HepG2 (cell line): Measurements from ENCODE around the gene ENTPD1. TPM values are rescaled to one million over a fixed set of nuclear protein-coding genes. Genes with fewer than 3 reads are reported as not detected.

Experiments used
- EZH2 ChIP-seq: conservative IDR thresholded peaks from 2 replicates; pipeline ENCODE4 v1.6.1; 2012; ENCODE audit warnings: mild to moderate bottlenecking, low read depth, low read length, moderate library complexity
- GFI1 ChIP-seq: sonication (generic); formaldehyde crosslinking; IDR thresholded peaks from 2 replicates; pipeline ENCODE4 v1.5.0; 2020; ENCODE audit warnings: missing genetic modification reagents, mild to moderate bottlenecking, borderline replicate concordance
- RBFOX2 ChIP-seq: fragments of 200-400 bp; formaldehyde crosslinking; IDR thresholded peaks from 2 replicates; pipeline ENCODE4 v1.6.1; 2017; ENCODE audit warnings: low read depth, mild to moderate bottlenecking, low read length
- SMAD3 ChIP-seq: sonication (generic); formaldehyde crosslinking; IDR thresholded peaks from 2 replicates; pipeline ENCODE4 v1.4.0; 2020; ENCODE audit warnings: missing genetic modification reagents
- SP4 ChIP-seq: sonication (generic); formaldehyde crosslinking; IDR thresholded peaks from 2 replicates; pipeline ENCODE4 v1.8.1; 2023; ENCODE audit warnings: mild to moderate bottlenecking, missing genetic modification reagents
- ZNF572 ChIP-seq: sonication (generic); formaldehyde crosslinking; IDR thresholded peaks from 2 replicates; pipeline ENCODE4 v1.5.1; 2020; ENCODE audit warnings: mild to moderate bottlenecking, missing genetic modification reagents
- ZNF615 ChIP-seq: sonication (generic); formaldehyde crosslinking; IDR thresholded peaks from 2 replicates; pipeline ENCODE4 v1.5.0; 2020; ENCODE audit warnings: mild to moderate bottlenecking, missing genetic modification reagents, borderline replicate concordance
- ZNF720 ChIP-seq: sonication (generic); formaldehyde crosslinking; IDR thresholded peaks from 2 replicates; pipeline ENCODE4 v1.4.0; 2020; ENCODE audit warnings: missing genetic modification reagents
- polyA plus RNA-seq, 8 experiments: library from polyadenylated mRNA; depleted of rRNA in 3 of 8; stranded (reverse) in 7 of 8; unstranded in 1 of 8; fragments of >200 nt; fragmentation: Illumina TruSeq in 4 of 8; extraction: Trizol in 4 of 8; gene quantifications; 2 replicates each; pipeline versions ENCODE4 v1.2.1 to v1.2.3, GENCODE V29; 2011 to 2016; ENCODE audit warnings: low read depth in 4 of 8, missing spikeins in 1 of 8, mixed read lengths in 1 of 8; ENCODE audit not compliant: insufficient read depth in 1 of 8
- total RNA-seq, 5 experiments: library from RNA; depleted of rRNA; stranded (reverse); fragments of >200 nt; fragmentation: Illumina TruSeq; extraction: Trizol; gene quantifications; 2 replicates each; pipeline ENCODE4 v1.2.3, GENCODE V29; 2016; ENCODE audit warnings: low read depth in 1 of 5
- TF ChIP-seq, protein P1 (sequence below): sonication (generic); formaldehyde crosslinking; conservative IDR thresholded peaks from 2 replicates; pipeline ENCODE4 v1.8.0; 2022; ENCODE audit warnings: low read depth, missing genetic modification reagents
- TF ChIP-seq, protein P2 (sequence below): sonication (generic); formaldehyde crosslinking; IDR thresholded peaks from 2 replicates; pipeline ENCODE4 v1.9.0; 2022; ENCODE audit warnings: missing genetic modification reagents, mild to moderate bottlenecking, borderline replicate concordance
- TF ChIP-seq, protein P3 (sequence below): sonication (generic); formaldehyde crosslinking; IDR thresholded peaks from 2 replicates; pipeline ENCODE4 v1.5.1; 2020; ENCODE audit warnings: mild to moderate bottlenecking, missing genetic modification reagents, borderline replicate concordance

The ENTPD1 gene
- total and polyA plus RNA-seq, 2 of the 13 experiments (the other 11 are each of a cell fraction or from before 2014, with no cell fraction given), result 0.07 TPM

DNA sequence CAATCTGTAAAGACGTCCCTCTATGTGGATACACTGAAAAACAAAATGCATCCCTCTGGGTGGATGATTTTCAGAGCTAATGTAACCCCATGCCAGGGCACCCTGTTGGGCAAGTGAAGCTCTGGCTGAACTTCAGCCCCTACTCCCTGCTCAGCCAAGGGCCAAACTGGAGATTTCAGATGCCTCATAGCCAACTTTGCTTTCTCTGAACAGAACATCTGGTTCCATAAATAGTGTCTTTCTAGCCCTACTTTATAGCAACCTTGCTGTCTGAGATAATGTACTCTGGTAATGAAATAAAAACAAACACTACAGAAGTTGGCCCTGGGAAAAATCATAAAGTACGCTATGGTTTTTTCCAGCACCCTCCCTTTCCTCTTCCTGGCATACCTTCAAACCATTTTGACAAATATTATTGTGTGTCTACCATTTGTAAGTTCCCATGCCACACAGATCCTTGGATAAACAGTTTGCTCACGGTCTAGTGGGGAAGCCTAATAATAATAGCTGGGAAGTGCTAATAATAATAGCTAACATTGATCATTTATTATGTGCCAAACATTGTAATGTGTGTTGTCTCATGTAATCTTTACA, 3.4 kb downstream of the ENTPD1 start (continued):
- TF ChIP-seq GFI1 (no peak), ZNF615 (CRISPR knock-in tag) (no peak), SMAD3 (no peak), RBFOX2 (no peak), ZNF720 (CRISPR knock-in tag) (no peak), SP4 (CRISPR knock-in tag) (no peak), EZH2 (no peak), ZNF572 (CRISPR knock-in tag) (no peak)
- TF ChIP-seq, protein P1, sequence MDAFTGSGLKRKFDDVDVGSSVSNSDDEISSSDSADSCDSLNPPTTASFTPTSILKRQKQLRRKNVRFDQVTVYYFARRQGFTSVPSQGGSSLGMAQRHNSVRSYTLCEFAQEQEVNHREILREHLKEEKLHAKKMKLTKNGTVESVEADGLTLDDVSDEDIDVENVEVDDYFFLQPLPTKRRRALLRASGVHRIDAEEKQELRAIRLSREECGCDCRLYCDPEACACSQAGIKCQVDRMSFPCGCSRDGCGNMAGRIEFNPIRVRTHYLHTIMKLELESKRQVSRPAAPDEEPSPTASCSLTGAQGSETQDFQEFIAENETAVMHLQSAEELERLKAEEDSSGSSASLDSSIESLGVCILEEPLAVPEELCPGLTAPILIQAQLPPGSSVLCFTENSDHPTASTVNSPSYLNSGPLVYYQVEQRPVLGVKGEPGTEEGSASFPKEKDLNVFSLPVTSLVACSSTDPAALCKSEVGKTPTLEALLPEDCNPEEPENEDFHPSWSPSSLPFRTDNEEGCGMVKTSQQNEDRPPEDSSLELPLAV, result no peak
- TF ChIP-seq, protein P2, sequence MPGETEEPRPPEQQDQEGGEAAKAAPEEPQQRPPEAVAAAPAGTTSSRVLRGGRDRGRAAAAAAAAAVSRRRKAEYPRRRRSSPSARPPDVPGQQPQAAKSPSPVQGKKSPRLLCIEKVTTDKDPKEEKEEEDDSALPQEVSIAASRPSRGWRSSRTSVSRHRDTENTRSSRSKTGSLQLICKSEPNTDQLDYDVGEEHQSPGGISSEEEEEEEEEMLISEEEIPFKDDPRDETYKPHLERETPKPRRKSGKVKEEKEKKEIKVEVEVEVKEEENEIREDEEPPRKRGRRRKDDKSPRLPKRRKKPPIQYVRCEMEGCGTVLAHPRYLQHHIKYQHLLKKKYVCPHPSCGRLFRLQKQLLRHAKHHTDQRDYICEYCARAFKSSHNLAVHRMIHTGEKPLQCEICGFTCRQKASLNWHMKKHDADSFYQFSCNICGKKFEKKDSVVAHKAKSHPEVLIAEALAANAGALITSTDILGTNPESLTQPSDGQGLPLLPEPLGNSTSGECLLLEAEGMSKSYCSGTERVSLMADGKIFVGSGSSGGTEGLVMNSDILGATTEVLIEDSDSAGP (CRISPR knock-in tag), result no peak
- TF ChIP-seq, protein P3, sequence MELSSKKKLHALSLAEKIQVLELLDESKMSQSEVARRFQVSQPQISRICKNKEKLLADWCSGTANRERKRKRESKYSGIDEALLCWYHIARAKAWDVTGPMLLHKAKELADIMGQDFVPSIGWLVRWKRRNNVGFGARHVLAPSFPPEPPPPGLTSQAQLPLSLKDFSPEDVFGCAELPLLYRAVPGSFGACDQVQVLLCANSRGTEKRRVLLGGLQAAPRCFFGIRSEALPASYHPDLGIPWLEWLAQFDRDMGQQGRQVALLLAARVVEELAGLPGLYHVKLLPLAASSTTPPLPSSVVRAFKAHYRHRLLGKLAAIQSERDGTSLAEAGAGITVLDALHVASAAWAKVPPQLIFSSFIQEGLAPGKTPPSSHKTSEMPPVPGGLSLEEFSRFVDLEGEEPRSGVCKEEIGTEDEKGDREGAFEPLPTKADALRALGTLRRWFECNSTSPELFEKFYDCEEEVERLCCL (CRISPR knock-in tag), result no peak
